NCI-H146 (cell line): Measurements from ENCODE around the gene SPTLC1.

Experiments
- DNase-seq: peaks from one replicate; lab custom pipeline; 2025; lab: John Stamatoyannopoulos, UW

Gene SPTLC1

DNA sequence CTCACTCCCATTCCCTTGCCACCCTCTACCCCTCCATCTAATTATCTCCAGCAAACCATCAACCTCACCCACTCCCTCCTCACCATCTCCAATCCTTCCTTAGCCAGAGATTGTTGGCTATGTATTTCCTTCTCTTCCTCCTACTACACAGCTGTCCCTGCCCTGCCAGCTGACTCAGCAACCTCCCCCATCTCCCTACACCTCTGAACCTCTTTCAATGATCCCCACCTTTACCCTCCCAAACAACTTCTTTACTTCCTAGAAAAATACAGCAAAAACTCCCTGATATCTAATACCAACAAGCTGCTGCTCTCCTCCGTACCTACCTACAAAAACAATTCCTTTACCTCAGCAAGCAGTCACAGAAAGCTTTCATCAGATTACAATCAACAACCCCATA, 37.3 kb downstream of the SPTLC1 start:
- DNase-seq: no peak

DNA sequence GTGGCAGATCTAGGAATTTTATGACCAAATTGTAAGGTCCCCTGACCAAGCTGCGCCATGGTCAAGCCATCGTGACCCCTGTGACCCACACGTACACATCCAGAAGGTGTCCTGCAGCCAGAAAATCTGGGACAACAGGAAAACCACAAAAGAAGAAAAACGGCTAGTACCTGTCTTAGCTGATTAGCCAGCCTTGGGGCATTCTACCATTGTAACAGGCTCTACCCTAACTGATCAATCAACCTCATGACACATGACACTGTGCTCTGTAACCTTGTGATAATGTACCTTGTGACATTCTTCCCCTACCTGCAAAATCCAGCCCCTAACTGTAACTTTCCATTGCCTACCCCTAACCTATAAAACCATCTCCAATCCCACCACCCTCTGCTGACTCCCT, 43.6 kb downstream of the SPTLC1 start:
- no peak for DNase-seq

GRCh38 chr9:92066168-92066567, 49.0 kb downstream of the SPTLC1 start:
- no peak for DNase-seq

DNA sequence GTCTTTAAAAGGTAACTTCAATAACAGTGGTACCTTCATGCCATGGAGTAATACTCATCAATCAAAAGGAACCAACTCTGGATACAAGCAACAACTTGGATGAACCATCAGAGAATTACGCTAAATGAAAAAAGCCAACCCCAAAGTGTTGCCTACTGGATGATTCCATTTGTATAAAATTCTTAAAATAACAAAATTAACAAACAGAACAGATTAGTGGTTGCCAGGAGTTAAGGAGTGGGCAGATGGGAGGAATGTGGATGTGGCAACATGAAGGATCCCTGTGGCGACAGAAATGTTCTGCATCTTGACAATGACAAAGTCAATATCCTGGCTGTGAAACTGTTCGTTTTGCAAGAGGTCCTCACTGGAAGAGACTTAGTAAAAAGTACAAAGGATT, 50.5 kb downstream of the SPTLC1 start:
- DNase-seq: no peak

- DNase-seq: no peak
Measured at GRCh38 chr9:92061184-92061583, 54.0 kb downstream of the SPTLC1 start.

GRCh38 chr9:92059661-92060060, 55.6 kb downstream of the SPTLC1 start:
- DNase-seq: no peak

- DNase-seq: no peak
Measured at GRCh38 chr9:92058723-92059444, 56.3 kb downstream of the SPTLC1 start.

DNA sequence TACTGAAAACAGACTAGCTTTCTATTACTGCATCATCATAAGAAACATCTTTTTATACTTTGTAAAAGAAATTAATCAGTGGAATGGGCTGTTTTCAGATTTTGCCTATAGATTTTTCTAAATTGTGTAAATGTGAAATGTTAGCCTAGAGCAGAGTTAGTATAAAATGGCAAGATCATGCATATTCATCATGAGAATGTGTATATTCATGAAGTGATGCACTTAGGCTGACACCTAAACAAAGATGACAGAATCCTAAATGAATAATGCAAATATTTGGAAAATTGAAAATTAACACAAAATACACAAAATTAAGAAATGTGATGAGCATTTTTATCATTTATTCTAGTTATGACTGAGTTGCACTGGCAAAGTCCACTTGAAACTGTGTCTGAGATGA, 57.2 kb downstream of the SPTLC1 start:
- no peak for DNase-seq

DNA sequence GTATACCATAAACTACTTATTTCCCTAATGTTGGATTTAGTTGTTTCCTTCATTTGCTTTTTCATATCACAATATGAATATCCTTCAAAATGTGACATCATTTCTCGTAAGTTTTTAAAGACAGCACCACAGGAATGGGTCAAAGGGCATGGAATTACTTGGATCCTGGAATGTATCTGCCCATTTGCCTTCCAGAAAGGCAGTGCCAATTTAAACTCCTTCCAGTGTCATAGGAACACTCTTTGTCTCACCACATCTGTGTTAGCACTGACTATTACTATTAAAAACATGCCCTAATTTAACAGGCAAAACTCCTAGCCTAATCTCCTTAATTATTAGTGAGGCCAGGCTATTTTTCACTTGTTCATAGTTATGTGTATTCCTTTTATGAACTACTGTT, 58.0 kb downstream of the SPTLC1 start:
- no peak for DNase-seq

GRCh38 chr9:92055624-92056023, 59.6 kb downstream of the SPTLC1 start:
- no peak for DNase-seq

- DNase-seq: no peak
Measured at GRCh38 chr9:92048924-92049625, 66.1 kb downstream of the SPTLC1 start.

DNA sequence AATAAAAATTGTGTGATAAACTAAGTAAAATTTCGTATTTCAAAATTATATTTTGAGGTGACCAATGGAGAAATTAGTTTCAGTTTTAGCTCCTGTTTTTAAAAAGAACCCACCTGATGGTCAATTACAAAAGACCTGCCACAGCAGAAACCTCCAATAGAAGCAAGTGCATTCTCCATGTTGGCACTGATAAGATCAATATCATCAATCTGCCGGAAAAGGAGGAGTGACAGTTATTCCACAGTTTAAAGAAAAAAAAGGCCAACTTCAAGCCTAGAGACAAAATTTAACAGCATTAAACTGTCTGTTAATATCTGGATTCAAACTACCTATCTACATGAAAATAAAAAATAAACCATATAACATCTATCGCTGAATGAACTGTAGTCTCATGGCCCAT, 67.7 kb downstream of the SPTLC1 start:
- no peak for DNase-seq

- no peak for DNase-seq
Measured at GRCh38 chr9:92046676-92047075, 68.5 kb downstream of the SPTLC1 start.

DNA sequence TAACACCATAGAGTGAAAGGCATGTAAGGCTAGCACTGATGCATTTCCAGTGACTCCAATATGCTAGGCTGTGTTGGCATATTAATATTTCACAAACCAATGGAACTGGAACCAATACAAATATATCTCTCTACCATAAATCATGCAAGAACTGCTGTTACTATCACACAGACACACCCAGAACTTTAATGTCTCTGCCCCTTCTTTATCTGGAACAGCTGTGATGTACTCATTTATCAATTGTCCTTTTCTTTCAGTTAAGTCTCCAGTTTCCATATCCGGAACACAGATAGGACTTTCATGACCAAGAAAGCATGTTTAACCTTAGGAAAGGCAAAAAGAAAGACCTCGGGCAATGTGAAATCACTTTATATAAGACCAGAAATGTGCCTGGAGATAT, 70.3 kb downstream of the SPTLC1 start:
- no peak for DNase-seq

- no peak for DNase-seq
Measured at GRCh38 chr9:92043002-92043401, 72.2 kb downstream of the SPTLC1 start.

- DNase-seq: no peak
Measured at GRCh38 chr9:92042260-92042659, 73.0 kb downstream of the SPTLC1 start.

DNA sequence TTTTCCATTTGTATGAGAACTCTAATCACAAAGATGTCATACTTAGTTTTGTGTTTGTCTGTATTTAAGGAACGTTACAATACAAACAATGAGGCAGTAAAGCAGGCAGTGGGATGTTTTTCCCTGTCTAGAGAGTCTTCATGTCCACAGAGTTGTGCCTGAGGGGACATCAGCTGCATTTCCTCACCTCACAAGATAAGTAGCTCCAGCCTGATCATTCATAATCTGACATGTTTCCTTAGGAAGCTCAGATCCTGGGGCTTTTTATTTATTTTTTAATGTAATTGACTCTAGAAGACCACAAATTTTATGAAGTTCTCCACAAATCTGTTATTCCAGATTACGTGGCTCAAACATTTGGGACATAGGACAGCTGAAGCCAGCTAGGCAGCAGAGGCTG, 78.5 kb downstream of the SPTLC1 start:
- no peak for DNase-seq

- no peak for DNase-seq
Measured at GRCh38 chr9:92036411-92036746, 78.8 kb downstream of the SPTLC1 start.

DNA sequence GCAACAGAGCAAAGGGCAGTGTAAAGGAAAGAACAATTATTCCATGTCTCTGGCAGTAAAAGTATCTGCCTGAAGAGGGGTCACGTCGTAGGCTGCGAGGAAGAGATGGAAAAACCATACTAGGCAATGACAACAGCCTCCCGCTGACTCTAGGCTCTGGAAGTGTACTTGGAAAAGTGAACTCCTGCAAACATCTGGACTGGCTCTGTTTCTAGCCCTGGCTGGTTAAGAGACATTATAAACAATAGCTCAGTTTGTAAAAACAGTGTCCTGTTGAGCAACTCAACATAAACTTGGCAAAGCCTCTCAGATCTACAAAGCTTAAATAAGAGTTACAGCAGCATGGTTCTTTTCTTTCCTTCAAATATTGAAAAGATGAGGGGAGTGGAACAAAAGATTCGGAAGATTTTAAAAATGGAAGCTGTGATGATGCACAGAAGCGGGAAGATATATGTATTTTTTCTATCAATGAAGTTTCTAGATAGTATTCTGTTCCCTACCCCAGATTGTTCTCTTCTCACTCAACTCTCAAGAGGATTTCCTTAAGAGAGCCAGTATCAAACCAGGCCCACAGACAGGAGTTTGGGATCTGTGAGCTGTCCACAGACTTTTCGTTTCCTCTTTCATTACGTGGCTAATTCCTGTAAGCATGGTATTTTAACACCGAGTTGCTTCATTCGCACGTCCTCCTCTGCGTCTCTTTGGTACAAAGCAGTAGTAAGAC, 79.4 kb downstream of the SPTLC1 start:
- no peak for DNase-seq

GRCh38 chr9:92035146-92035545, 80.1 kb downstream of the SPTLC1 start:
- no peak for DNase-seq

DNA sequence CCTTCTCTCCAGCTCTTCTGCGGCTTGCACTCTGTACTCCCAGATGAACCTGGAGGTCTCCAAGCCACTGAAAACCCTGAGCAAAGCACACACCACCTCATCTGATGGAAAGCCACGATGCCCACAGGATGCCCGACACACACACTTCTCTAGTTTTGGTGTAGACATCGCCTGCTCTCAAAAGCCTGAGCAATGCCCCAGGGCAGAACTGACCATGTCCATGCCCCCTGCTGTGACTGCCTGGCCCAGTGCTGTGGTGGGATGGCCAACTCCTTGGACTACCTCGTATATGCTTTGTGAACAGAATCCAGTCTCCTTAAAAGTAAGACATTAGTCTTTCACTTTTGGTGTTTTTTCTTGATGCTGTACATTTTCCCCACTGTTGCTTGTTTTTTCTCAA, 81.2 kb downstream of the SPTLC1 start:
- no peak for DNase-seq

- no peak for DNase-seq
Measured at GRCh38 chr9:92033307-92033706, 81.9 kb downstream of the SPTLC1 start.

- no peak for DNase-seq
Measured at GRCh38 chr9:92032891-92033290, 82.3 kb downstream of the SPTLC1 start.
